Measurements from ENCODE around the gene ATXN7L1.

GRCh38 chr7:105734233-105734632 is 142.2 kb downstream of the ATXN7L1 start:
- TF ChIP-seq CTCF (IDR thresholded peaks at IDR 0.05) (no peak), POLR2A (IDR thresholded peaks at IDR 0.05) (no peak)

Data from gastroesophageal sphincter (tissue), 3 donors.